HG02798 (cell line): ENCODE measurements around the gene TMEM151B.
"Not testable (repeated sequence)": the region's sequence is repeated elsewhere in the genome, so short reads cannot be mapped to it uniquely, and the experiment has no call there.

ENCODE experiments used
- ATAC-seq: cut with Tn5 transposase; IDR thresholded peaks from one replicate; pipeline ENCODE4 v1.9.1; 2021; ENCODE audit warnings: mild to moderate bottlenecking; ENCODE audit not compliant: unreplicated experiment, poor library complexity

Gene TMEM151B

GRCh38 chr6:44269921-44270525, at the start of gene TMEM151B:
Gene TMEM151B, plus strand, starts transcription at chr6:44270450. Its CDS starts 293 bp downstream, at chr6:44270743.
- no peak for ATAC-seq

- ATAC-seq: no peak
These were observed 49.3 kb upstream of the TMEM151B start for GRCh38 chr6:44220913-44221290.

DNA sequence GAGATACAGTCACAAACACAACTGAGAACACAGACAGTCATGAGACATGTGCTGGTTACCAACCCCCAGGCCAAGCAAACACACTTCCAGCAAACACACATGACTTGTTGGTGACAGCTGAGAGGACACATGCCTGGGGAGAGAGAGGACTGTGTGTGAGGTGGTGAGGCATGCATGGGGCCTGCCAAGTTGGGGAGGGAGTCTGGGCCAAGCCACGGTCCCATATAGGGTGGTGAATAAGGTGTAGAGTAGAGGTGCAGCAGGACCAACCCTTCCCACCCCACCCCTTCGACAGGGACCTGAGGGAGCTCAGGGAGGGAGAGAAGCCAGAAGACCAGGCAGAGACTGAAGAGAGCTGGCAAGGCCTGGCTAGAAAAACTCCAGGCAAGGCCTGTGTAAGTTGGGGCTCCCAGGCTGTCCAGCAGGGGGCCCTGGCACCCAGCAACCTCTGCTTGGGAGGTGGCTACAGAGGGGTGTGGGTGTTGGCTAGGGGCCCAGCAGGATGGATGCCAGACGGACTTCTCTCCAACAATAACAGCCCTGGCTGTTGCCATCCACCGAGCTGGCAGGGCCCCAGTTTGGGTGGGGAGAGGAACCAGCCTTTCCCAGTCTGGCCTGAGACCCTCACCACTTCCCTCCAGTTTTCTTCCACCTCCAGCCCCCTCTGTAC, 48.8 kb upstream of the TMEM151B start:
- ATAC-seq: peak; percentile 52

GRCh38 chr6:44221961-44222335, 48.3 kb upstream of the TMEM151B start:
- ATAC-seq: no peak

DNA sequence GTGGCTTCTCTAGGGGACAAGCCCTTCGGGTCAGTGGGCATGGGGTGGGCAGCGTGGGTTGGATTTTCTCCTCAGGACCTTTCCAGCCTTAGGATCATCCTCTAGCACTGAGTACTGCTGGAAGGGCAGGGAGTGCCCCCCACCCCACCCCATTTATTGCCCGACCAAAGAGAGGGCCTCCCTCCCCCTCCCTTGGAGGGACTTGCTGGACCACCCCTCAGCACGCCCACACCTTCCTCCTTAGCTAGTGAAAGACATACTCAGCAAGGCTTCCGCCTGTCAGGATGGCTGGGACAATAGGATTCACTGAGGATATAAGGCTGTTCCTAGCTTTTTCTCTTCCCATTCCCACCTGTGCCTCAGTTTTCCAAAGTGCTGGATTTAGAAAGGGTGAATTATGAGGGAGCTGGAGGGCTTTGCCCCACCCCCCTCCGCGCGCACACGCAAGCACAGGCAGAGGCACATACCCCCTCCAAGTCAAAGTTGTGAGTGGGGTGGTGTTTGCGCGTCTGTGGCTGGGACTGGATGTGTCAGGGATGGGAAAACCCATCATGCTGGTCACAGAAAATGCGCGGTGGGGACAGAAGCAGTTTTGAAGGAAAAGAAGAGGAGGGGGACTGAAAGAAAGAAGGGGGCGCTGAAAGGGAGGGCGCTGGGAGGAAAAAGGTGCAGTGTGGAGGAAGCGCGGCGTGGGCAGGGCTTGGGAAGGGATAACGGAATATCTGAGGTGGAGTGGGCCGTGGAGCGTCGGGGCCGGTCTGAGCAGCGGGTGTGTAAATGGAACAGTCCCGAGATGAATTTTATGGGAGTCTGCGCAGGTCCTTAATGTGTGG, 47.5 kb upstream of the TMEM151B start:
- ATAC-seq: no peak

DNA sequence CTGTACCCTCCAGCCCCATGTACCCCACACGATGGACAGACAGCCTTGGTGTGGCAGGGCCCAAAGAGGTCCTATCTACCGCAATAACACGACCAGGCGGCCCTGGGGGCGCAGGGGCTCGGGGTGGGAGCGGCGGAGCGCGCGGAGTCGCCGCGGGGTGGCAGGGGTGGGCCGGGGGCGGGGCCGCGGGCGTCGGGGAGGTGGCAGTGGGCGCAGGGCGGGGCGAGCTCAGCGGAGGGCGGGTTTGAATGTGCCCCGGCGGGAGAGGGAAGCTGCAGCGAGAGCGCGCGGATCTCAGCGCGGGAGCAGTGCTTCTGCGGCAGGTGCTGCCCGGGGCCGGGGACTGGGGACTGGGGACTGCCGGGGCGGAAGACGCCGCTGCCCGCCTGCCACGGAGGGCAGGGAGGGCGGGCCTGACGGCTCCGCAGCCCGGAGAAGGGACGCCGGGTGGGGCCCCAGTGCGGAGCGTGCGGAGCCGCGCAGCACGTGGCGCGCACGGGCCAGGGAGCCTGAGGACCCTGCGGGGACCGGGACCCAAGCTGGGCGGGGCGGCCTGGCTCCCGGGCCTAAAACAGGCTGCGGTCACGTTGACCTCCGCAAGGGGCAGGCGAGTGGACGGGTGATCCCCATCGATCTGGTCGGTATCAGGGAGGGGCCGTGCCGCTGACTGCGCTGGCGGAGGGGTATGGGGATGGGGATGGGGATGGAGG, 46.8 kb upstream of the TMEM151B start, which contains the start of gene SLC29A1:
Gene SLC29A1, plus strand, starts transcription at position 277 of the 710 bp plus-strand sequence. CDS start 3,719 bp downstream, outside the sequence.
- peak; percentile 46 for ATAC-seq

GRCh38 chr6:44224029-44224964, 46.0 kb upstream of the TMEM151B start:
- ATAC-seq: no peak

DNA sequence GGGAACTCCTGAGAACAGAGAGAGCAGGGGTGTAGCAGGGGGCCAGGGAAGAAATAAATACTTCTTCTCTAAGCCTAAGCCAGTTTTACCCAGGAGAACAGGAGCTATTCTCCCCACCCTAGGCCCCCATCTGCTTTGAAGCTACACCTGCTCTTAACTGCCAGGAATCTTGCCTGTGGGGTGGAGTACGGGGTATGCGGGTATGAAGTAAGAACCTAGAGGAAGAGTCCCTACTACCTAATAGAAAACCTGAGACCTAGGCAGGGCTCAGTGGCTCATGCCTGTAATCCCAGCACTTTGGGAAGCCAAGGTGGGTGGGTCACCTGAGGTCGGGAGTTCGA, 45.3 kb upstream of the TMEM151B start:
- no peak for ATAC-seq

- no peak for ATAC-seq
These were observed 44.5 kb upstream of the TMEM151B start for GRCh38 chr6:44225579-44226325.

GRCh38 chr6:44226368-44227147, 43.7 kb upstream of the TMEM151B start:
- ATAC-seq: no peak

DNA sequence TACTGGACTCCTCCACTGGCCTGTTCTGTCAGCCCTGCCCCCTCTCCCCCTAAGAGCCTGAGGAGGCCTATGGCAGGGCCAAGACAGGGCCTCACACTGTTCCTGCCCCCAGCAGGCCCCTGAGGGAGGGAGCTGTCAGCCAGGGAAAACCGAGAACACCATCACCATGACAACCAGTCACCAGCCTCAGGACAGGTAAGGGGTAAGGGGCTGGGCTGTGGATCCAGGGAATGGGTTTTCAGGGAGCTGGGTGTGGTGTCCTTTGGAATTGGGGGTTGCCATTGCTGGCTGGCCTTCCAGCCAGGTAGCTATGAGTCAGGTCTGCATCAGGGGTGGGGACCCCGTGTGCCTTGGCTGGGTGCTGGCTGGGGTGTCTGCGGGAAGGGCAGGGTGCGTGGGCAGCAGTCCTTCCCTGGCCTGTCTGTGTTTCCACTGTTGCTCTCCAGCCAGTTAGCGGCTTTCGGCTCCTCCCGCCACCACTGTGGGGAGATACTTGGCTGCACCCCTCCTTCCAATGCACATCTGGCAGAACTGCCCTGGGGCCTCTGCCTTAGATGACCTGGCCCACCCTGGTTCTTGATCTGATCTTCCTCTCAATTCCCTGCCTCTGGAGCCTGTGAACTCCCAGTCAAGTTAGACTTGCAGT, 43.0 kb upstream of the TMEM151B start:
- ATAC-seq: no peak

DNA sequence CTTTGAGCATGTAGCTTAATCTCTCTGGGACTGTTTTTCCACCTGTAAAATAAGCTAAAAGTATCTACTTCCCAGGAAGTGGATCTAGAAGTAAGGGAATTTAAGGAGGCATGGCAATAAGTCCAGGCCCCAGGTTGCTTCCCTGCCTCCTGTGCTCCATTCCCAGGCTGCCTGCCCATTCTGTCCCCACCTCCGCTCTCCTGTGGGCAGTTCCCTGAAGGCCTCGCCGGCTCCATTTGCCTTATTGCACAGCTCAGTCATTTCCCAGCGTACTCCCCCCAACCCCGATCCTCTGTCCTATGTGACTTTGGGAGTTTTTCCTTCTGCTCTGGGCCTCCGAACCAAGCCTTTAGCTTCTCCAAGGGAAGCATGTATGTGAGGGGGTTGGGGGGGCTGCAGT, 42.2 kb upstream of the TMEM151B start:
- ATAC-seq: no peak

DNA sequence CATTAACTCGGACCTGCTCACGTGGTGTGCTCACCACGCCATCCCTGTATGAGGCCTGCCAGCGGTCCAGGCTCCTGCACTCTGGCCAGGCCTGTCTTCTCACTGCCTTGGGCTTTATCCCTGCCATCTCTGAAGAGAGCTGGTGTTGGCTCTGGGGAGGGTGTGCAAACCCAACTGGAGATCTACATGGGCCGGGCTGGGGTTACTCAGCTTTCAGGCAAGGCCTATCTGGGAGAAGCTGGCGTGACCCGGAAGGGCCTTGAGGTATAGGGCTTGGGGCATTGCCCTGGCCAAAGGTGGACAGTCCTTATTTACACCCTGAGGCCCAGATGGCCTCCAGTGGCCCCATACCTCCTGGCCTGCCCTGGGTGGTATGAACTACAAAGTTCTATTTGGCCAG, 41.8 kb upstream of the TMEM151B start:
- no peak for ATAC-seq

DNA sequence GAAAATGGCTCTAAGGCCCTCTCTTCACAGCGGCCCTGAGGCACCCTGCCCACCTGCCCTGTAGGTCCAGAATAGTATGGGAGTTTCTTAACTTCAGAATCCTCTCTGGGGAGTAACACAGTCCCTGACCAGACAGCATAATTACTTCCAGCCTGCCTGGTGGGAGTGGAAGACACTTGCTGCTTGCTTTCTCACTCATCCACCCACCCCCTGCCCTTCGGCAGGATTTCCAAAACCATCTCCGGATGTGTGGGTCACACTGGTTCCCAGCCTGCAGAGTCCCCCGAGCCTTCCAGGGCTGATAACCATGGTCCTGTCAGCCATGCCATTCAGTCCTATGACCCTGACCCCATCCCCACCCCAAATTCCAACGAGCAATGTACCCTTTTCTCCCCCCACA, 41.4 kb upstream of the TMEM151B start:
- ATAC-seq: no peak

DNA sequence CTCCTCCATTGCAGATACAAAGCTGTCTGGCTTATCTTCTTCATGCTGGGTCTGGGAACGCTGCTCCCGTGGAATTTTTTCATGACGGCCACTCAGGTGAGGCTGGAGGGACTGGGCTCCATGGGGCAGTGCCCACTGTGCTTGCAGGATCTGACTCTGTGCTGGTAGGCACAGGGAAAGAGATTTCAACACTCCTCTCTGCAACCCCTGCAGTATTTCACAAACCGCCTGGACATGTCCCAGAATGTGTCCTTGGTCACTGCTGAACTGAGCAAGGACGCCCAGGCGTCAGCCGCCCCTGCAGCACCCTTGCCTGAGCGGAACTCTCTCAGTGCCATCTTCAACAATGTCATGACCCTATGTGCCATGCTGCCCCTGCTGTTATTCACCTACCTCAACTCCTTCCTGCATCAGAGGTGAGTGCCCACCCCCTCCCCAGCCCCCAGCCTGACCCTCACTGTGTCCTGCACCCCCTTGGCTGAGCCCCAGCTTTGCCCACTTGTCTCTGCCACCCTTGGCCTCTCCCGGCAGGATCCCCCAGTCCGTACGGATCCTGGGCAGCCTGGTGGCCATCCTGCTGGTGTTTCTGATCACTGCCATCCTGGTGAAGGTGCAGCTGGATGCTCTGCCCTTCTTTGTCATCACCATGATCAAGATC, 40.7 kb upstream of the TMEM151B start:
- ATAC-seq: no peak

DNA sequence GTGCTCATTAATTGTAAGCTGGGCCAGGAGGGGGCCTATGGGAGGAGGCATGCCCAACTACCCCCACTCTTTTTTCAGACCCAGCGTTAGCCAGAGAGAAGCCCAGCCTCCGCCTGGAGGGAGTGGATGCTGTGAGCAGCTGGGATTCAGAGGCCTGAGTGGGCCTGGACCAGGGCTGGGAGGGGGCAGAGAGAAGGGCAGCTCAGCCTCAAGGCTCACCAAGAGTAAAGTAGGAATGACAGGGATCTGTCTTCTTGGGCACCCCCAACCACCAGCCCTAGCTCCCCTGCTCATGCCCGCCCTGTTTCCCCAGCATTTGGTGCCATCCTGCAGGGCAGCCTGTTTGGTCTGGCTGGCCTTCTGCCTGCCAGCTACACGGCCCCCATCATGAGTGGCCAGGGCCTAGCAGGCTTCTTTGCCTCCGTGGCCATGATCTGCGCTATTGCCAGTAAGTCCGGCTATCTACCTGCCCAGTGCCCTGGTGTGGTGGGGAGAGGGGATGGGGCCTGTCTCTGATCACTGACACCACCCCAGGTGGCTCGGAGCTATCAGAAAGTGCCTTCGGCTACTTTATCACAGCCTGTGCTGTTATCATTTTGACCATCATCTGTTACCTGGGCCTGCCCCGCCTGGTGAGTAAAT, 40.1 kb upstream of the TMEM151B start:
- no peak for ATAC-seq

DNA sequence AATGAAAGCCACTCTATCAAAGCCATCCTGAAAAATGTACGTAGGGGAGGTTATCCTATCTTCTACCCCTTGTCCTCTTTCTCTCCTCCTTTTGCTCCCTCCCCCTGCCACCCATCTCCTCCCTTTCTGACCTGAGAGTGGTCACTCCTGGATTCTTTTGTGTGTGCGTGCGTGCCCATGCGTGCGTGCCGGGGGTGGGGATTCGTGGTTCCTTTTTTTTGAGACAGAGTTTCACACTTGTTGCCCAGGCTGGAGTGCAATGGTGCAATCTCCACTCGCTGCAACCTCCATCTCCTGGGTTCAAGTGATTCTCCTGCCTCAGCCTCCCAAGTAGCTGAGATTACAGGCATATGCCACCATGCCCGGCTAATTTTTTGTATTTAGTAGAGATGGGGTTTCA, 38.8 kb upstream of the TMEM151B start:
- ATAC-seq: not testable (repeated sequence)
